ENCODE results near the gene VIL1. TPM values are rescaled to one million over a fixed set of nuclear protein-coding genes. Genes with fewer than 3 reads are reported as not detected.

Gene VIL1
- total and polyA plus RNA-seq, 4 experiments from 2014 or later: not detected

DNA sequence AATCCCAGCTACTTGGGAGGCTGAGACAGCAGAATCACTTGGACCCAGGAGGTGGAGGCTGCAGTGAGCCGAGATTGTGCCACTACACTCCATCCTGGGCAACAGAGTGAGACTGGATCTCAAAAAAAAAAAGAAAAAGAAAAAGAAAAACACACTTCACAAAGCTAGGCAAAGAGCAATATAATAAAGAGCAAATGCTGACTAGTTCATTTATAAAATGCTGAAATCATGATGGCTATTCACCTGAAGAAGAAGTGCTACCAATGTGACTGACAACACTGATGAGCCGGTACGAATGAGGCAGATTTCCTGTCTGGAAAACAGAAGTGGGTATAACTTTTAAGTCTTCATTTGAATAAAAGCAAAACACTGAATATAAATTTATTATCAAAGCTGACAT is 37.9 kb downstream of the VIL1 start:
- Mint-ChIP-seq H3K36me3 (peaks cover 46 to 56% of the 10 kb centered on the region in 2 donors), H3K4me3 (no peak overlapping the region)

DNA sequence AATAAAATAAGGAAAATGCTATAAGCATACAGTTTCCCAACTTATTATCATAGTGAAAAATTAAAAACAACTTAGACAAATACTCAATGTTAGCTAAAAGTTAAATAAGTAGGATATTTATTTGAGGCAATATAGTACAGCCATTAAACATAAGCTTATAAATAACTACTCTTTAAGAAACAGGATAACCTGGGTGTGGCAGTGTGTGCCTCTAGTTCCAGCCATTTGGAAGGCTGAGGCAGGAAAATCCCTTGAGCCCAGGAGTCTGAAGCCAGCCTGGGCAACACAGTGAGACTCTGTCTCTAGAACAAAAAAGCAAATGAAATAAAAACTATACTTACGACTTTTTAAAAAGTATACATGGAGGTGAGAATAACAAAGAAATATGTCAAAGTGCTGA is 39.7 kb downstream of the VIL1 start:
- Histone ChIP-seq H3K36me3 (ENCODE audit: insufficient read depth, low read length) (peaks cover 39% of the 10 kb centered on the region), H3K27ac (ENCODE audit: low read depth, low read length) (no peak overlapping the region), H3K9me3 (ENCODE audit: control insufficient read depth in 1 of 2, low read length in 2 of 2) (peaks cover 0 to 12% of the 10 kb centered on the region in 2 donors), H3K27me3 (ENCODE audit: insufficient read depth, low read length) (no peaks in the 10 kb centered on the region), H3K4me3 (ENCODE audit: low read length in 2 of 2) (no peak overlapping the region), H3K4me1 (ENCODE audit: insufficient read depth, low read length) (no peaks in the 10 kb centered on the region)
- H3K27me3 Mint-ChIP-seq: no peaks in the 10 kb centered on the region
- peaks cover 53 to 58% of the 10 kb centered on the region in 2 donors for H3K36me3 Mint-ChIP-seq
- H3K4me3 Mint-ChIP-seq: no peak overlapping the region
- DNase-seq: no peak
- H3K27ac Mint-ChIP-seq: peak overlapping the region in 2 of 7 donors; percentile 24 to 37
- CTCF ChIA-PET (ENCODE audit: partially characterized antibody): interaction anchor here (0.7 to 0.8 kb wide), 2 partner anchors 58 to 104 kb away, joined by 3 read pairs; no protein-coding TSS in a partner anchor
- H3K4me1 Mint-ChIP-seq: no peaks in the 10 kb centered on the region
- POLR2A ChIA-PET (ENCODE audit: partially characterized antibody): no interaction called here
- intact Hi-C loops (cut with micrococcal nuclease): no loop called here
- peaks cover 0 to 24% (median 17%) of the 10 kb centered on the region in 8 donors for H3K9me3 Mint-ChIP-seq

More for the DNA sequence above, 37.9 kb downstream of the VIL1 start:
- CTCF ChIA-PET (ENCODE audit: partially characterized antibody): interaction anchor here (1.0 to 1.2 kb wide), 3 partner anchors 14 to 17 kb away, joined by 3 to 5 read pairs (median 3); no protein-coding TSS in a partner anchor
- H3K4me1 ChIP-seq (ENCODE audit: insufficient read depth, low read length): no peaks in the 10 kb centered on the region
- no peaks in the 10 kb centered on the region for H3K4me1 Mint-ChIP-seq
- no peak overlapping the region for H3K4me3 ChIP-seq (ENCODE audit: low read length in 2 of 2)
- H3K27ac Mint-ChIP-seq: no peak overlapping the region
- peaks cover 42% of the 10 kb centered on the region for H3K36me3 ChIP-seq (ENCODE audit: insufficient read depth, low read length)
- peaks cover 0 to 24% (median 17%) of the 10 kb centered on the region in 8 donors for H3K9me3 Mint-ChIP-seq
- POLR2A ChIA-PET (ENCODE audit: partially characterized antibody): no interaction called here
- intact Hi-C loops (cut with micrococcal nuclease): no loop called here
- H3K27ac ChIP-seq (ENCODE audit: low read depth, low read length): no peak overlapping the region
- H3K27me3 Mint-ChIP-seq: no peaks in the 10 kb centered on the region
- H3K9me3 ChIP-seq (ENCODE audit: control insufficient read depth in 1 of 2, low read length in 2 of 2): peaks cover 0 to 12% of the 10 kb centered on the region in 2 donors
- DNase-seq: no peak
- no peaks in the 10 kb centered on the region for H3K27me3 ChIP-seq (ENCODE audit: insufficient read depth, low read length)

DNA sequence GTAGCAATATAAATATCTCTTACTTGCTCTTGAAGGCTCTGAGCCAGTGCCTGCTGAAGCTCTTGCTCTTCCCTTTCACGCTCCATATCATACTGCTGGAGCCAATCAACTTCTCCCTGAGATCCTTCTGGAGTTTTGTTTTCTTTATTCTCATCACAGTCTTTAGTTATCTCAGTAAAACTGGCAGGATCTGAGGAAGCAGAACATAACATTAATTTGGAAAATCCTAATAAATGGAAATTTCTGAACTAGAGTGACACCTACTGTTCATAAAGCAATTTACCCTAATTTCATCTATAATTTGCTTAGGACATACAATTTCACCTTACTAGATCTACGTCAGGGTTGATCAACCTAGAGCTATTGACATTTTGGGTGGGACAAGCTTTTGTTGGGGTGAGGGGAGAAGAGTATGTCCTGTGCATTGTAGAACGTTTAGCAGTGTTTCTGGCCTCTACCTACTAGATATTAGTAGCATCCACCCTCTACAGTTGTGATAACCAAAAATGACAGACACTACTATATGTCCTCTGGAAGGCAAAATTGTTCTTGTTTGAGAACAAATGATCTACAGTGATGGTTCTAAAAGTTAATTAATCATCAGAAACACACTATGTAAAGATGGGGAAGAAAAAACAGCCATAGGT is 47.2 kb downstream of the VIL1 start:
- no peak overlapping the region for H3K27ac ChIP-seq (ENCODE audit: low read depth, low read length)
- peak in 4 of 5 donors; percentile 11 to 15 (median 14) for DNase-seq
- no peaks in the 10 kb centered on the region for H3K9me3 ChIP-seq (ENCODE audit: control insufficient read depth in 1 of 2, low read length in 2 of 2)
- no peaks in the 10 kb centered on the region for H3K27me3 ChIP-seq (ENCODE audit: insufficient read depth, low read length)
- Mint-ChIP-seq H3K27ac (peak overlapping the region in 6 of 7 donors; percentile 20 to 78 (median 47)), H3K4me1 (peaks cover 6 to 13% (median 8%) of the 10 kb centered on the region in 4 donors), H3K9me3 (no peaks in the 10 kb centered on the region), H3K4me3 (no peak overlapping the region), H3K27me3 (no peaks in the 10 kb centered on the region), H3K36me3 (peaks cover 24 to 36% of the 10 kb centered on the region in 2 donors)
- ChIA-PET POLR2A (ENCODE audit: partially characterized antibody) (interaction anchor here (1.1 to 2.1 kb wide), 3 partner anchors 13 to 70 kb away, joined by 3 to 13 read pairs (median 10); partner anchors contain the start of gene CTDSP1), CTCF (ENCODE audit: partially characterized antibody) (interaction anchor here (0.8 to 2.6 kb wide), 17 partner anchors 13 to 196 kb away, joined by 3 to 17 read pairs (median 4); partner anchors contain the start of genes AAMP, CATIP and PNKD)
- H3K36me3 ChIP-seq (ENCODE audit: insufficient read depth, low read length): no peaks in the 10 kb centered on the region
- H3K4me3 ChIP-seq (ENCODE audit: low read length in 2 of 2): no peak overlapping the region
- intact Hi-C loops (cut with micrococcal nuclease): loop anchor here (1.0 kb wide), 4 partner anchors 60 to 194 kb away; no protein-coding TSS in a partner anchor
- peaks cover 7% of the 10 kb centered on the region for H3K4me1 ChIP-seq (ENCODE audit: insufficient read depth, low read length)

GRCh38 chr2:218470448-218470847 is 51.5 kb downstream of the VIL1 start:
- H3K36me3 ChIP-seq (ENCODE audit: insufficient read depth, low read length): peaks cover 20% of the 10 kb centered on the region
- no peak overlapping the region for H3K4me3 ChIP-seq (ENCODE audit: low read length in 2 of 2)
- intact Hi-C loops (cut with micrococcal nuclease): loop anchor here (10.0 kb wide), 1 partner anchor 276 kb away; no protein-coding TSS in a partner anchor
- no peaks in the 10 kb centered on the region for H3K27me3 Mint-ChIP-seq
- H3K27ac ChIP-seq (ENCODE audit: low read depth, low read length): no peak overlapping the region
- ChIA-PET POLR2A (ENCODE audit: partially characterized antibody) (no interaction called here), CTCF (ENCODE audit: partially characterized antibody) (interaction anchor here (1.1 to 1.6 kb wide), 3 partner anchors 14 to 168 kb away, joined by 3 read pairs; no protein-coding TSS in a partner anchor)
- H3K4me1 ChIP-seq (ENCODE audit: insufficient read depth, low read length): peaks cover 7% of the 10 kb centered on the region
- H3K9me3 ChIP-seq (ENCODE audit: control insufficient read depth in 1 of 2, low read length in 2 of 2): no peaks in the 10 kb centered on the region
- peaks cover 6 to 17% (median 11%) of the 10 kb centered on the region in 4 donors for H3K4me1 Mint-ChIP-seq
- no peak overlapping the region for H3K4me3 Mint-ChIP-seq
- no peaks in the 10 kb centered on the region for H3K9me3 Mint-ChIP-seq
- H3K27me3 ChIP-seq (ENCODE audit: insufficient read depth, low read length): no peaks in the 10 kb centered on the region
- DNase-seq: no peak
- peak overlapping the region in 3 of 7 donors; percentile 16 to 69 (median 61) for H3K27ac Mint-ChIP-seq
- peaks cover 40 to 52% of the 10 kb centered on the region in 2 donors for H3K36me3 Mint-ChIP-seq

- CTCF ChIA-PET (ENCODE audit: partially characterized antibody): interaction anchor here (0.8 to 1.6 kb wide), 4 partner anchors 14 to 169 kb away, joined by 3 to 4 read pairs (median 3); no protein-coding TSS in a partner anchor
- H3K27ac ChIP-seq (ENCODE audit: low read depth, low read length): no peak overlapping the region
These were observed 52.1 kb downstream of the VIL1 start for GRCh38 chr2:218471036-218471435.

DNA sequence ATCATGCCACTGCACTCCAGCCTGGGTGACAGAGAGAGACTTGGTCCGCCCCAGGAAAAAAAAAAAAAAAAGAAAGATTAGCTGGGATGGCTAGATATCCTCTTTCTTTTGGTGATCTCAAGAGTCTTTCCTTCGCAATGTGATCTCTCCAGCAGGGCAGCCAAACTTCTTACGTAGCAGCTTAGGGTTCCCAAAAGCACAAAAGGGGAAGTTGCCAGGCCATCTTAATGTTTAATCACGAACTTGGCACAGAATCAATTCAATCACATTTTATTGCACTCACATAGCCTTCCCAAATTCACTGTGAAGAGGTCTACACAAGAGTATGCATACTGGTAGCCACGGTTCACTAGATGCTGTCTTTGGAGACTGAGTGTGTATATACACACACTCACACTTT is 53.1 kb downstream of the VIL1 start:
- no peak overlapping the region for H3K4me3 Mint-ChIP-seq
- H3K9me3 Mint-ChIP-seq: no peaks in the 10 kb centered on the region
- no peak overlapping the region for H3K27ac Mint-ChIP-seq
- ChIA-PET POLR2A (ENCODE audit: partially characterized antibody) (interaction anchor here (0.9 kb wide), 1 partner anchor 66 kb away, joined by 3 read pairs; no protein-coding TSS in a partner anchor), CTCF (ENCODE audit: partially characterized antibody) (interaction anchor here (0.8 to 1.6 kb wide), 2 partner anchors 31 to 65 kb away, joined by 3 to 4 read pairs; no protein-coding TSS in a partner anchor)
- no peak overlapping the region for H3K4me3 ChIP-seq (ENCODE audit: low read length in 2 of 2)
- H3K9me3 ChIP-seq (ENCODE audit: control insufficient read depth in 1 of 2, low read length in 2 of 2): no peaks in the 10 kb centered on the region
- no peaks in the 10 kb centered on the region for H3K4me1 ChIP-seq (ENCODE audit: insufficient read depth, low read length)
- DNase-seq: no peak
- peaks cover 0 to 10% (median 5%) of the 10 kb centered on the region in 4 donors for H3K4me1 Mint-ChIP-seq
- H3K27ac ChIP-seq (ENCODE audit: low read depth, low read length): no peak overlapping the region
- H3K27me3 Mint-ChIP-seq: no peaks in the 10 kb centered on the region
- H3K36me3 ChIP-seq (ENCODE audit: insufficient read depth, low read length): peaks cover 26% of the 10 kb centered on the region
- H3K27me3 ChIP-seq (ENCODE audit: insufficient read depth, low read length): no peaks in the 10 kb centered on the region
- H3K36me3 Mint-ChIP-seq: peaks cover 40 to 54% of the 10 kb centered on the region in 2 donors
- intact Hi-C loops (cut with micrococcal nuclease): loop anchor here (10.0 kb wide), 1 partner anchor 277 kb away; no protein-coding TSS in a partner anchor

More at GRCh38 chr2:218471036-218471435, 52.1 kb downstream of the VIL1 start:
- peaks cover 40 to 50% of the 10 kb centered on the region in 2 donors for H3K36me3 Mint-ChIP-seq
- peaks cover 3% of the 10 kb centered on the region for H3K4me1 ChIP-seq (ENCODE audit: insufficient read depth, low read length)
- H3K27me3 ChIP-seq (ENCODE audit: insufficient read depth, low read length): no peaks in the 10 kb centered on the region
- no peaks in the 10 kb centered on the region for H3K27me3 Mint-ChIP-seq
- intact Hi-C loops (cut with micrococcal nuclease): loop anchor here (10.0 kb wide), 1 partner anchor 276 kb away; no protein-coding TSS in a partner anchor
- DNase-seq: no peak
- H3K4me3 ChIP-seq (ENCODE audit: low read length in 2 of 2): no peak overlapping the region
- peak overlapping the region in 4 of 7 donors; percentile 7 to 80 (median 44) for H3K27ac Mint-ChIP-seq
- H3K4me1 Mint-ChIP-seq: peaks cover 4 to 14% (median 9%) of the 10 kb centered on the region in 4 donors
- H3K36me3 ChIP-seq (ENCODE audit: insufficient read depth, low read length): peaks cover 20% of the 10 kb centered on the region
- H3K4me3 Mint-ChIP-seq: no peak overlapping the region
- no peaks in the 10 kb centered on the region for H3K9me3 Mint-ChIP-seq
- POLR2A ChIA-PET (ENCODE audit: partially characterized antibody): no interaction called here
- no peaks in the 10 kb centered on the region for H3K9me3 ChIP-seq (ENCODE audit: control insufficient read depth in 1 of 2, low read length in 2 of 2)

DNA sequence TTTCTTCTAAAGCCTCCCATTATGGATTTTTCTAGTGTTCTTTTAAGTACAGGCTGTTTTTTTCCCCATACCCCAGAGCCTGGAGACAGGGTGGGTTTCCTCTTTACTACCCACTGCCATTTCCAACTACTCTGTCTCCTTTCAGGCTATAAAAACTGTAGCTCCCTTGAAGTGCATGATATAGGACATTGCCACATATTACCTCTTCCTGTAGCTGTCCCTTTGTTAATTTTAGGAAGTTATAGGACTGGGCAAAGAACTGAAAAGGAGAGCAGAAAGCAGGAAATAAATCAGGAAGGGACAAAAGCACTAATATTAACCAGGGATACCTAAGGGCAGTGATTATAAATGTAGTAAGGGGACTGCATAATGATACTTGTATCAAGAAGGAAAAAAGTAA is 54.1 kb downstream of the VIL1 start:
- H3K27me3 Mint-ChIP-seq: no peaks in the 10 kb centered on the region
- intact Hi-C loops (cut with micrococcal nuclease): loop anchor here (10.0 kb wide), 1 partner anchor 278 kb away; no protein-coding TSS in a partner anchor
- Histone ChIP-seq H3K4me3 (ENCODE audit: low read length in 2 of 2) (no peak overlapping the region), H3K9me3 (ENCODE audit: control insufficient read depth in 1 of 2, low read length in 2 of 2) (no peaks in the 10 kb centered on the region), H3K27ac (ENCODE audit: low read depth, low read length) (no peak overlapping the region), H3K4me1 (ENCODE audit: insufficient read depth, low read length) (no peaks in the 10 kb centered on the region), H3K27me3 (ENCODE audit: insufficient read depth, low read length) (no peaks in the 10 kb centered on the region), H3K36me3 (ENCODE audit: insufficient read depth, low read length) (peaks cover 26% of the 10 kb centered on the region)
- no peak overlapping the region for H3K4me3 Mint-ChIP-seq
- H3K36me3 Mint-ChIP-seq: peaks cover 40 to 58% of the 10 kb centered on the region in 2 donors
- H3K4me1 Mint-ChIP-seq: peaks cover 0 to 10% (median 5%) of the 10 kb centered on the region in 4 donors
- no peak overlapping the region for H3K27ac Mint-ChIP-seq
- ChIA-PET POLR2A (ENCODE audit: partially characterized antibody) (interaction anchor here (0.6 kb wide), 1 partner anchor 1069 kb away, joined by 3 read pairs; no protein-coding TSS in a partner anchor), CTCF (ENCODE audit: partially characterized antibody) (interaction anchor here (0.6 kb wide), 1 partner anchor 284 kb away, joined by 3 read pairs; no protein-coding TSS in a partner anchor)
- no peaks in the 10 kb centered on the region for H3K9me3 Mint-ChIP-seq
- no peak for DNase-seq
